ENCODE data around the gene NDUFC1.

NDUFC1 gene

GRCh38 chr4:139278485-139278884 lies 23.8 kb downstream of the NDUFC1 start:
- TF ChIP-seq ZFX (IDR thresholded peaks at IDR 0.05) (no peak), CTCF (conservative IDR thresholded peaks at IDR 0.05) (no peak)

GRCh38 chr4:139275281-139275735 lies 27.0 kb downstream of the NDUFC1 start:
- TF ChIP-seq ZFX (IDR thresholded peaks at IDR 0.05) (no peak), CTCF (conservative IDR thresholded peaks at IDR 0.05) (no peak)
- H3K27ac ChIP-seq: no peak overlapping the region

More at GRCh38 chr4:139278485-139278884, 23.8 kb downstream of the NDUFC1 start:
- no peak overlapping the region for H3K27ac ChIP-seq

DNA sequence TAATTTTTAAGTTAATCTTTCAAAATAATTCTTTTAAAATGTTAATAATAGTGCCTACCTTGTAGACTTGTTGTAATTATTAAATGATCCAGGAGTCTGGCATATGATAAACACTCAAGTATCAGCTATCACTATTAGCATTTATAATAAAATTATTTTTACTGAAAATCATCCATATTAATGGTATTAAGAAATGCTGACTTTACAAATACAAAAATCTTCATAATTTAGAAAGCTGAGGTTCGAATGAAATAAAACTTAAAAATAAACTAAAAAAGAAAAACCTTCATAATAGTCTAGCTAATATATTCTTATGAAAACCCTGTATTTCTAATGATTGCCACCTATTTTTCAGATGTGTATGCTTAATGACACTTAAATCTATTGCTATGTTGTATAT lies 27.5 kb downstream of the NDUFC1 start:
- H3K27ac ChIP-seq: no peak overlapping the region
- no peak for TF ChIP-seq ZFX (IDR thresholded peaks at IDR 0.05)
- no peak for TF ChIP-seq CTCF (conservative IDR thresholded peaks at IDR 0.05)

DNA sequence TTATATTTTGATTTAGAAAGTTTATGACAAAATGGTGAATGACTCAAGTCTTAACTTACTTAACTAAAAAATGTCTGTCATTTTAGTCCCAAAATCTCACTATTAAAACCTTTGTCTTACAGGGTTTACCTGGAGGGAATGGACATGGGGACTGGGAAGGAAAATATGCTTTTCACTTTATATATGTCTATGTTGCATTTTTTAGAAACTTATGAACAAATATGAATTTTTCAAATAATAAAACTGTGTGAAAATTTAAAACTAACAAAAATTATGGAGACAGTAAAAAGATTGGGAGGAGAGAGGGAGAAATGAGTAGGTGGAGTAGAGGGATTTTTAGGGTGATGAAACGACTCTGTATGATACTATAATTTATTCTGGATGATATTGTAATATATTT lies 28.4 kb downstream of the NDUFC1 start:
- TF ChIP-seq CTCF (conservative IDR thresholded peaks at IDR 0.05) (no peak), ZFX (IDR thresholded peaks at IDR 0.05) (no peak)
- no peak overlapping the region for H3K27ac ChIP-seq

- H3K27ac ChIP-seq: no peak overlapping the region
- no peak for TF ChIP-seq ZFX (IDR thresholded peaks at IDR 0.05)
- TF ChIP-seq CTCF (conservative IDR thresholded peaks at IDR 0.05): no peak
Measured at GRCh38 chr4:139267301-139267700, 35.0 kb downstream of the NDUFC1 start.

- TF ChIP-seq CTCF (conservative IDR thresholded peaks at IDR 0.05) (no peak), ZFX (IDR thresholded peaks at IDR 0.05) (no peak)
- no peak overlapping the region for H3K27ac ChIP-seq
Measured at GRCh38 chr4:139266583-139267257, 35.6 kb downstream of the NDUFC1 start.

GRCh38 chr4:139266208-139266582 lies 36.1 kb downstream of the NDUFC1 start:
- TF ChIP-seq CTCF (conservative IDR thresholded peaks at IDR 0.05) (no peak), ZFX (IDR thresholded peaks at IDR 0.05) (no peak)
- H3K27ac ChIP-seq: no peak overlapping the region

Data from C4-2B (cell line).